Ovary (tissue), 9 donors: ENCODE data around the gene YES1. TPM values are rescaled to one million over a fixed set of nuclear protein-coding genes. Genes with fewer than 3 reads are reported as not detected.

Experiments used
- DNase-seq, 5 donors: peaks; one replicate each; pipeline ENCODE4 v3.0.0-alpha.2; 2019 to 2020
- H3K27ac ChIP-seq, 2 donors: fragments of 200-600 bp; one replicate each; pipeline versions ENCODE4 v1.5.1 to v1.8.0; 2019 to 2022
- H3K27me3 ChIP-seq: fragments of 200-600 bp; one replicate; pipeline ENCODE4 v1.8.0; 2022
- H3K36me3 ChIP-seq: fragments of 200-600 bp; sonication (generic); one replicate; pipeline ENCODE4 v1.5.1; 2019
- H3K4me1 ChIP-seq: one replicate; pipeline ENCODE4 v1.8.1; 2013; ENCODE audit warnings: mild to moderate bottlenecking, moderate library complexity; ENCODE audit not compliant: insufficient read depth
- H3K4me3 ChIP-seq: fragments of 200-600 bp; sonication (generic); one replicate; pipeline ENCODE4 v1.5.1; 2017
- H3K9me3 ChIP-seq, 2 donors: fragments of 200-600 bp in 1 of 2; sonication (generic) in 1 of 2; one replicate each; pipeline versions ENCODE4 v1.5.1 to v1.8.1; 2013 to 2019; ENCODE audit warnings: mild to moderate bottlenecking in 1 of 2, moderate library complexity in 1 of 2
- EP300 ChIP-seq: sonication (generic); formaldehyde crosslinking; IDR thresholded peaks from one replicate; pipeline ENCODE4 v1.6.1; 2017; ENCODE audit warnings: antibody characterized with exemption
- POLR2A ChIP-seq: fragments of 450-650 bp; IDR thresholded peaks from one replicate; pipeline ENCODE4 v1.6.1; 2017; ENCODE audit warnings: antibody characterized with exemption, mild to moderate bottlenecking, moderate library complexity
- WGBS, 3 donors: extraction: QIAGEN DNeasy Blood & Tissue Kit in 1 of 3; methylation state at CpG; one replicate each; pipeline versions ENCODE4 v1.1.5 to v1.1.7; 2013 to 2017; 5-methylcytosine and 5-hydroxymethylcytosine counted together
- intact Hi-C, 4 donors: fragments of 100-400 bp; cut with DNase I; formaldehyde crosslinking; loops; one replicate each; pipeline versions ENCODE4 v1.11.0 to v1.15.1; 2022 to 2023
- polyA plus RNA-seq, 2 donors: library from polyadenylated mRNA; stranded (reverse); fragments of 200-250 nt in 1 of 2; fragments of 350-450 nt in 1 of 2; fragmentation: Illumina TruSeq in 1 of 2; extraction: RNeasy Lipid Tissue Mini Kit (QIAGEN cat#74804) in 1 of 2; gene quantifications; one replicate each; pipeline ENCODE4 v1.2.3, GENCODE V29; 2013 to 2014
- small RNA-seq: library from RNA; depleted of rRNA; stranded (forward); fragments of <200 nt; gene quantifications from one replicate; pipeline ENCODE3, GENCODE V24; 2016
- total RNA-seq, 7 donors: library from RNA; depleted of rRNA in 2 of 7; stranded (reverse); fragments of >200 nt in 2 of 7; fragmentation: NEBNext Ultra II Directional in 3 of 7; extraction: Animal tissue kit (Norgen Biotek cat#: 25700) in 3 of 7; gene quantifications; one replicate each; pipeline versions ENCODE4 v1.1.0 to v1.2.4, GENCODE V29; 2016 to 2023
- TF ChIP-seq, protein P1 (sequence below), 3 donors: fragments of 450-650 bp in 2 of 3; fragments of 200-600 bp in 1 of 3; IDR thresholded peaks; one replicate each; pipeline versions ENCODE4 v1.5.1 to v1.8.0; 2016 to 2022; ENCODE audit warnings: antibody characterized with exemption in 3 of 3, mild to moderate bottlenecking in 1 of 3
- donor health status: DM: no; HTN: no; CAD: no; lungs with moderate emphysema.
- donor health status: DM: no; HTN: no; CAD: no.
- donor health status: Bipolar disorder and iron deficiency.
- donor health status: DM: yes; HTN: yes; CAD: no.
- donor health status: DM: no; HTN: no; CAD: no.
- donor health status: DM: yes; HTN: yes; CAD: no.

The YES1 gene
- total and polyA plus RNA-seq, 9 donors: 14.3 to 95.1 (median 34.6) TPM

DNA sequence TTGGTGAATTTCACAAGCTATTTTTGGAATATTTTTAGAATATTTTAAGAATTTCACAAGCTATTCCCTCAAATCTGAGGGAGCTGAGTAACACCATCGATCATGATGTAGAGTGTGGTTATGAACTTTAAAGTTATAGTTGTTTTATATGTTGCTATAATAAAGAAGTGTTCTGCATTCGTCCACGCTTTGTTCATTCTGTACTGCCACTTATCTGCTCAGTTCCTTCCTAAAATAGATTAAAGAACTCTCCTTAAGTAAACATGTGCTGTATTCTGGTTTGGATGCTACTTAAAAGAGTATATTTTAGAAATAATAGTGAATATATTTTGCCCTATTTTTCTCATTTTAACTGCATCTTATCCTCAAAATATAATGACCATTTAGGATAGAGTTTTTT is 138.7 kb downstream of the YES1 start:
- intact Hi-C loops: no loop called here

More for the DNA sequence above, 138.7 kb downstream of the YES1 start:
- Histone ChIP-seq H3K4me3 (no peak overlapping the region), H3K27me3 (no peaks in the 10 kb centered on the region), H3K36me3 (no peaks in the 10 kb centered on the region), H3K9me3 (no peaks in the 10 kb centered on the region), H3K4me1 (no peaks in the 10 kb centered on the region), H3K27ac (no peak overlapping the region)
- TF ChIP-seq POLR2A (no peak), EP300 (no peak)
- TF ChIP-seq, protein P1, sequence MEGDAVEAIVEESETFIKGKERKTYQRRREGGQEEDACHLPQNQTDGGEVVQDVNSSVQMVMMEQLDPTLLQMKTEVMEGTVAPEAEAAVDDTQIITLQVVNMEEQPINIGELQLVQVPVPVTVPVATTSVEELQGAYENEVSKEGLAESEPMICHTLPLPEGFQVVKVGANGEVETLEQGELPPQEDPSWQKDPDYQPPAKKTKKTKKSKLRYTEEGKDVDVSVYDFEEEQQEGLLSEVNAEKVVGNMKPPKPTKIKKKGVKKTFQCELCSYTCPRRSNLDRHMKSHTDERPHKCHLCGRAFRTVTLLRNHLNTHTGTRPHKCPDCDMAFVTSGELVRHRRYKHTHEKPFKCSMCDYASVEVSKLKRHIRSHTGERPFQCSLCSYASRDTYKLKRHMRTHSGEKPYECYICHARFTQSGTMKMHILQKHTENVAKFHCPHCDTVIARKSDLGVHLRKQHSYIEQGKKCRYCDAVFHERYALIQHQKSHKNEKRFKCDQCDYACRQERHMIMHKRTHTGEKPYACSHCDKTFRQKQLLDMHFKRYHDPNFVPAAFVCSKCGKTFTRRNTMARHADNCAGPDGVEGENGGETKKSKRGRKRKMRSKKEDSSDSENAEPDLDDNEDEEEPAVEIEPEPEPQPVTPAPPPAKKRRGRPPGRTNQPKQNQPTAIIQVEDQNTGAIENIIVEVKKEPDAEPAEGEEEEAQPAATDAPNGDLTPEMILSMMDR (IDR thresholded peaks at IDR 0.05): no peak
- 23 to 29% (median 24%) methylated on average over 3 of the region's 3 CpGs for WGBS, 3 donors
- no peak for DNase-seq

Small RNAs within 50 kb of the gene (small RNA-seq; reads per million reads assigned to genes)
- not detected for gene BOLA2P1
- gene RNU1-109P: not detected

Other genes starting within 250 kb of the YES1 start
- not detected for gene CETN1, start 231.9 kb downstream of the YES1 start, total RNA-seq
- gene CETN1, start 231.9 kb downstream of the YES1 start, polyA plus RNA-seq: not detected
- 10 to 100 TPM in 2 of 7 donors, 1 to 10 TPM in 5; 1.2 to 14.4 (median 5.7) TPM for gene CLUL1, start 215.3 kb downstream of the YES1 start, total RNA-seq
- under 1 TPM in 1 of 2 donors, not detected in 1; 0.67 TPM for gene CLUL1, start 215.3 kb downstream of the YES1 start, polyA plus RNA-seq
- 1 to 10 TPM in 6 of 7 donors, under 1 TPM in 1; 0.48 to 7.9 (median 4.4) TPM for gene TYMS, start 154.6 kb downstream of the YES1 start, total RNA-seq
- gene TYMS, start 154.6 kb downstream of the YES1 start, polyA plus RNA-seq: 1 to 10 TPM; 2.8 to 8.4 TPM
- 10 to 100 TPM; 45.1 to 94.9 (median 55.1) TPM for gene ENOSF1, start 99.6 kb downstream of the YES1 start, total RNA-seq
- gene ENOSF1, start 99.6 kb downstream of the YES1 start, polyA plus RNA-seq: 10 to 100 TPM; 29.2 to 52.7 TPM
- 1 to 10 TPM in 1 of 7 donors, under 1 TPM in 1, not detected in 5; 0.22 to 4.9 TPM for gene ADCYAP1, start 92.6 kb upstream of the YES1 start, total RNA-seq
- gene ADCYAP1, start 92.6 kb upstream of the YES1 start, polyA plus RNA-seq: under 1 TPM; 0.13 to 0.48 TPM